Mucosa of rectum (tissue), 2 donors: Measurements from ENCODE around the gene COPS9.

Experiments
- H3K27ac ChIP-seq, 2 donors: one replicate each; pipeline ENCODE4 v1.7.0; 2013; ENCODE audit warnings: inconsistent platforms in 2 of 2, low read depth in 2 of 2, low read length in 2 of 2
- H3K27me3 ChIP-seq, 2 donors: one replicate each; pipeline ENCODE4 v1.7.0; 2013; ENCODE audit warnings: low read length in 2 of 2; ENCODE audit not compliant: control insufficient read depth in 2 of 2, insufficient read depth in 2 of 2
- H3K36me3 ChIP-seq, 2 donors: one replicate each; pipeline ENCODE4 v1.7.0; 2013; ENCODE audit warnings: low read length in 2 of 2; ENCODE audit not compliant: control insufficient read depth in 2 of 2, insufficient read depth in 2 of 2
- H3K4me1 ChIP-seq, 2 donors: one replicate each; pipeline ENCODE4 v1.7.0; 2013; ENCODE audit warnings: low read length in 2 of 2, mild to moderate bottlenecking in 1 of 2; ENCODE audit not compliant: control insufficient read depth in 2 of 2, insufficient read depth in 2 of 2
- H3K4me3 ChIP-seq, 2 donors: one replicate each; pipeline ENCODE4 v1.7.0; 2013; ENCODE audit warnings: low read length in 2 of 2
- H3K9ac ChIP-seq, 2 donors: one replicate each; pipeline ENCODE4 v1.7.0; 2013; ENCODE audit warnings: low read length in 2 of 2, low read depth in 1 of 2, mild to moderate bottlenecking in 1 of 2
- H3K9me3 ChIP-seq, 2 donors: one replicate each; pipeline ENCODE4 v1.7.0; 2013; ENCODE audit warnings: low read length in 2 of 2; ENCODE audit not compliant: control insufficient read depth in 2 of 2
- donor health status: healthy.
- donor health status: Normal muscosa, but diverticular disease.

The COPS9 gene

GRCh38 chr2:240129731-240130392 lies 6.2 kb downstream of the COPS9 start:
- Histone ChIP-seq H3K9me3 (no peaks in the 10 kb centered on the region), H3K4me1 (peaks cover 1 to 2% of the 10 kb centered on the region in 2 donors), H3K36me3 (peaks cover 51 to 65% of the 10 kb centered on the region in 2 donors), H3K9ac (no peak overlapping the region), H3K27ac (no peak overlapping the region), H3K4me3 (no peak overlapping the region), H3K27me3 (no peaks in the 10 kb centered on the region)

DNA sequence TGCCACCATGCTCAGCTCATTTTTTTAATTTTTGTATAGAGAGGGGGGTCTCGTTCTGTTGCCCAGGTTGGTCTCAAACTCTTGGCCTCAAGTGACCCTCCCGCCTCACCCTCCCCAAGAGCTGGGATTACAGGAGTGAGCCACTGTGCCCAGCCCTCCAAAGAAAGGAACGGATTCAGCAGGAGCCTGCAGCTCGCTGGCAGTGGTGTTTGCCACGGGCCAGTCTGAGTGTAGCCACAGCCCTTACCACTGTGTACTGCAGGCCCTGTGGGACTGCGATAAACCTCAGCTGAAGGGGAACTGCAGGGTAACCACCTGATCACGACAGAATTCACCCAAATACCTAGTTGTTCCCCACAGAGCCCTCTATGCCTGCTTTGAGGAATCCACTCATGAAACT lies 6.8 kb downstream of the COPS9 start:
- Histone ChIP-seq H3K9ac (no peak overlapping the region), H3K36me3 (peaks cover 51 to 65% of the 10 kb centered on the region in 2 donors), H3K27ac (no peak overlapping the region)

DNA sequence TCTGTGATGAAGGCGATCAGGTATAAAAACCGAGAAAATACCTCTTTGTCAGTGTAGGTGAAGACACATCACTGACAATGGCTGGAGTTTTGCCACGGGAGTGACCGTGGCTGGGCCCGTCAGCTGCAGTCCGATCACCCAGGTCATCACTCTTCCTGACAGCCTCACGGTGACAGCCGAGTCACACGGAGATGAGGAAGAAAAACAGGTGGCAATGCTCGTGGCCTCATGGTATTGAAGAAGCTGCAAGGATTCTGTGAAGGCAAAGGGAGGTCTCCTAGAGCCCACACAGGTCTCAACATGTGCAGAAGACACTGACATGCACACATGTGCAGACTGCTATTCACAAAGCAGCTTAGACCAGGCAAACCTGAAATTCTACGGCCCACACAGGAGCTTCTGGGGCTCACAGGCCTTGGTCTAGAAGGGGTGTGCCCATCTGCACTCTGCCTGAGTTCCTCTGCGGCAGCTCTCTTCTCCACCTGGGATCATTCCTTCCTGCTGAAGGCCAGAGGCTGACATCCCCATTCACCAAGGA lies 7.4 kb downstream of the COPS9 start:
- no peaks in the 10 kb centered on the region for H3K9me3 ChIP-seq
- peaks cover 51 to 65% of the 10 kb centered on the region in 2 donors for H3K36me3 ChIP-seq
- H3K9ac ChIP-seq = no peak overlapping the region
- H3K27me3 ChIP-seq = no peaks in the 10 kb centered on the region
- no peaks in the 10 kb centered on the region for H3K4me1 ChIP-seq
- H3K27ac ChIP-seq = no peak overlapping the region
- no peak overlapping the region for H3K4me3 ChIP-seq

More for the DNA sequence above, 6.8 kb downstream of the COPS9 start:
- Histone ChIP-seq H3K4me3 (no peak overlapping the region), H3K27me3 (no peaks in the 10 kb centered on the region), H3K9me3 (no peaks in the 10 kb centered on the region), H3K4me1 (no peaks in the 10 kb centered on the region)

DNA sequence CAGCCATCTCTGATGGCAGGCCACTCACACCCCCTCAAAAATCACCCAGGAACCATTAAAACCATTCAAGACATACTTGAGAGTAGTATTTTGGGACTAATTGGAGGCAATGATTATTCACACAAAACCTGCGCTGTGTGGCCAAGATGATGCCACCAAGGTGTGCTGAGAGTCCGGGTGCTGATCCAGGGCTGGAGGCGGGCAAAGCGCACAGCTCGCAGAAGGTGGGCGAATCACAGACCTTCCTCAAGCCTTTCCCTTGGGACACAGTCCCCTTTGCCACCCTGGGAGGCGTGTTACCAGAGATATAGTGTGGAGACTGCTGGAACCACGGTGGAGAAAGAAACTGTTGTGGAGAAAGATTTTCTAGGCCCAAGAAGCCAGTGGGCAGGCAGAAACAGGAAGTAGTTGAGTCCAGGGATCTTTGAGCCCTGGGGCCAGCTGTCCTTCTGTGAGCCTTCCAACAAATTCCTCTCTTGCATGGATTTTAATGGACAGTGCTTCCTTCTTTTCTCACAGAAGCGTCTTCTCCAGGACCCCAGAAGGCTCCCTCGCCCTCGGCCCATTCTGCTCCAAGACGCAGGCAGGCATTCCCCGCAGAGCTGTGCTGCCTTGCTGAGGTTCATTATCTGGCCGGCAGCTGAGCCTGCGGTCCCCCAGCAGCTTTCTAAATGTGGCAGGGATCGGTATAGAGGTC lies 8.0 kb downstream of the COPS9 start:
- peaks cover 45 to 61% of the 10 kb centered on the region in 2 donors for H3K36me3 ChIP-seq
- H3K4me3 ChIP-seq = no peak overlapping the region
- H3K27me3 ChIP-seq = no peaks in the 10 kb centered on the region
- no peaks in the 10 kb centered on the region for H3K4me1 ChIP-seq
- no peaks in the 10 kb centered on the region for H3K9me3 ChIP-seq
- no peak overlapping the region for H3K27ac ChIP-seq
- no peak overlapping the region for H3K9ac ChIP-seq

GRCh38 chr2:240127191-240127750 lies 8.8 kb downstream of the COPS9 start:
- no peak overlapping the region for H3K27ac ChIP-seq
- no peaks in the 10 kb centered on the region for H3K9me3 ChIP-seq
- H3K4me1 ChIP-seq = no peaks in the 10 kb centered on the region
- no peak overlapping the region for H3K9ac ChIP-seq
- H3K36me3 ChIP-seq = peaks cover 38 to 54% of the 10 kb centered on the region in 2 donors
- no peaks in the 10 kb centered on the region for H3K27me3 ChIP-seq
- H3K4me3 ChIP-seq = no peak overlapping the region

DNA sequence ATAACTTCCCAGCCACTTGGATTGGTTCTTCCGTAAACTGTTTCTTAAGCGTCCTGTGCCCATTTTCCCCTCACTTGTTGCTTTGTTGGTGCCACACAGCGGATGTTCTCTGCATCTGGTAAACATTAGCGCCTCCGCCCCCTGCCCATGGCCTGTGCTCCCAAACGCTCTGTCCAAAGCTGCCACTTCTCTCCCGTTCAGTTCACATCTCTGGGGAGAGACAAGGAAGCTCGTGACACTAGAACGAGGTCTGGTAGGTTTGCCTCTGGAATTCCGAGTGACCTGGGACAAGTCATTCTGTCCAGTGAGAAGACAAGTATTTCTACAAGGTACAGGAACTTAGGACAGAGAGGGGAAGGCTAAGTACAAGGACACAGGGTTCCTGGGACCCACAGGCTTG lies 9.4 kb downstream of the COPS9 start:
- Histone ChIP-seq H3K27me3 (no peaks in the 10 kb centered on the region), H3K9ac (no peak overlapping the region), H3K4me3 (no peak overlapping the region), H3K9me3 (no peaks in the 10 kb centered on the region), H3K27ac (no peak overlapping the region), H3K36me3 (peaks cover 33 to 48% of the 10 kb centered on the region in 2 donors), H3K4me1 (no peaks in the 10 kb centered on the region)

DNA sequence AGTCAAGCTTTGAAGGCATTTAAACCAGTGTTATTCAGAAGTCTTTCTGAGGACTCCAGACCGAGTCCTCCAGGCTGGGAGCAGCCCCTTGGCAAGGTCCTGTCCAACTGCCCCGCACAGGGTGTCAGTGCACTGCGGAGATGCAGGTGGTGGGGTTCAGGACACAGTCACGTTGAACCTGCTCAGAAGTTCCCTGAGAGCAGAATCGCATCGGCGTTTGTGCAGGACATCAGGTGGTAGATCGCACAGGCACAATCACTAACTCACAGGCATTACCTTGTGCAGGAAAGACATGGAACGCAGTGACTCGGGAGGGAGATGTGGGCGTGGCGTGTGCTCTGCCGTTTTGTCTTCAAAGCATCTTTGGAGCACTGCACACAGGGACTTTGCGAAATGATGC lies 10.4 kb downstream of the COPS9 start:
- H3K27ac ChIP-seq = no peak overlapping the region
- no peak overlapping the region for H3K4me3 ChIP-seq
- H3K36me3 ChIP-seq = peaks cover 27 to 38% of the 10 kb centered on the region in 2 donors
- H3K9me3 ChIP-seq = no peaks in the 10 kb centered on the region
- H3K9ac ChIP-seq = no peak overlapping the region
- H3K4me1 ChIP-seq = no peaks in the 10 kb centered on the region
- H3K27me3 ChIP-seq = no peaks in the 10 kb centered on the region

DNA sequence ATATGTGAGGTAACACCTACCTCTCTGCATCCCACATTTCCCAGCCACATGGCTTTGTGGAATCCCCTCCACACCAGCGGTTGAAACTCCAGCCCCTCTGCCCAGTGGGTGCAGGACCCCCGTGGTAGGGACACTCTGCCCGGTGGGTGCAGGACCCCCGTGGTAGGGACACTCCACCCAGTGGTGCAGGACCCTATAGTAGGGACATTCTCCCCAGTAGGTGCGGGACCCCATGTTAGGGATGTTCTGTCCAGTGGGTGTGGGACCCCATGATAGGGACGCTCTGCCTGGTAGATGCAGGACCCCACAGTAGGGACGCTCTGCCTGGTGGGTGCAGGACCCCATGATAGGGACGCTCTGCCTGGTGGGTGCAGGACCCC lies 11.5 kb downstream of the COPS9 start:
- H3K9ac ChIP-seq = no peak overlapping the region
- peaks cover 16 to 27% of the 10 kb centered on the region in 2 donors for H3K36me3 ChIP-seq
- no peaks in the 10 kb centered on the region for H3K9me3 ChIP-seq
- no peaks in the 10 kb centered on the region for H3K4me1 ChIP-seq
- no peak overlapping the region for H3K4me3 ChIP-seq
- no peak overlapping the region for H3K27ac ChIP-seq
- H3K27me3 ChIP-seq = no peaks in the 10 kb centered on the region

- H3K4me1 ChIP-seq = no peaks in the 10 kb centered on the region
- H3K4me3 ChIP-seq = no peak overlapping the region
- H3K27ac ChIP-seq = no peak overlapping the region
- H3K9me3 ChIP-seq = no peaks in the 10 kb centered on the region
- H3K36me3 ChIP-seq = peaks cover 11 to 21% of the 10 kb centered on the region in 2 donors
- H3K27me3 ChIP-seq = no peaks in the 10 kb centered on the region
- no peak overlapping the region for H3K9ac ChIP-seq
These were observed 12.1 kb downstream of the COPS9 start for GRCh38 chr2:240123821-240124650.
